Iris pigment epithelial cell (primary cell): ENCODE results near the gene FUT7.
"Not testable (repeated sequence)": the region's sequence is repeated elsewhere in the genome, so short reads cannot be mapped to it uniquely, and the experiment has no call there.

ENCODE experiments used
- DNase-seq: peaks from one replicate; pipeline ENCODE4 v3.0.0-alpha.2; 2011; ENCODE audit warnings: low read depth

The FUT7 gene

DNA sequence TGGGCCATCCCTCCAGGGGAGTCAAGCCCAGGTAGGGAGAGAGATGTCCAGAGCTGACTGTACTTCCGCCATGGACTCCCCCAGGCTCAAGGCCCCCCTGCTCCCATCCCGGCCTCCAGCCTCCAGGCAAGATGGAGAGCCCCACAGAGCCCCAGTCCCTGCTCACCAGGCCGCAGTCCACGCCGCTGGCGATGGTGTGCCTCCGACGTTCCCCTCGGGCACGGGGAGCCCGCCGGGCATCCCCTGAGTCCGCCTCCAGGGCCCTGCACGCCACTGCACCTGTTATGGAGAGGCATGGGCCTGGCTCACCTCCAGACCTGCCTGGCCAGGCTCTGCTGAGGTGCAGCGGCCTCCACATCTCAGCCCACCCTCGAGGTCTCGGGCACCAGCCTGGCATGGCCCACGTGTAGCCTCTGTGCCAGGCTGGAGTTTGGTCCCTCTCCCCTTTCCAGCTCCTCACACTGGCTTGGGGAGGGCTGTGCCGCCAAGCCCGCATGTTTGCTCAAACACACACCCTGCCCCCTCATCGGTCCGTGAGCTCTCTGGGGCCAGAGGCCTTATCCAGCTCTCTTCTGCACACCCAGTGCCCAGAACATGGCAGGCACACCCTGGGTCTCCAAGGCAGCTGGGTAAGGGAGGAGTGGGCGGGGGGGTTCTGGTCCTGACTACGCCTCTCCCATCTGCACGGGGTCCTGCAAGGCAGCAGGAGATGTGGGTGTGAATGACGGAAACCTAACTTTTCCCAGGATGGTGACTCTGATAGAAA lies 34.4 kb upstream of the FUT7 start:
- DNase-seq = no peak

DNA sequence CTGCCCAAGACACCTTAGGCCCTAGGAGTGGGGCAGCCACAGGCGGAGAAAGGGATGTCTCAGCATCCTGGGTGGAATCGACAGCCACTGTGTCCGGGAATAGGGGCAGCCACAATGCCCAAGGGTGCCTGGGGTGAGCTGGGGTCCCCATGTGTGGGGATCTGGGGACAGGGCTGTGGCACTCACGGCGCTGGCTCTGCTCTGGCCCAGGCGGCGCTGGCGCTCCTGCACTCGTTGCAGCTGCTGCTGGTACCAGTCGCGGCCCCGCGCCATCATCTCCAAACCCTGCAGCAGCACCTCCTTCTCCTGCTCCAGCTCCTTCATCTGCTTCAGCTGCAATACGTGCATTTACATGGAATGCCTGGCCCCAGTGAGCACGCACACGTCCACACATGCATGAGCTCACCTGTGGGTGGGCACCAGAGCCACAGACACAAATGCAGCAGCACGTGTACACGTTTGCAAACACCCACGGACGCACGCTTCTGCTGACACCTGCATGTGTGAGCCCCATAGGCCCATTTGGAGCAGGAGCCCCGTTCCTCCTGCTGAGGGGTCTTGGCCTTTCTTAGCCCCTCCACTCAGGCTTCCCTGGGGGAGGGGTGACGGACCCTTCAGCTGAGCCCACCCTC lies 33.6 kb upstream of the FUT7 start:
- DNase-seq = no peak

DNA sequence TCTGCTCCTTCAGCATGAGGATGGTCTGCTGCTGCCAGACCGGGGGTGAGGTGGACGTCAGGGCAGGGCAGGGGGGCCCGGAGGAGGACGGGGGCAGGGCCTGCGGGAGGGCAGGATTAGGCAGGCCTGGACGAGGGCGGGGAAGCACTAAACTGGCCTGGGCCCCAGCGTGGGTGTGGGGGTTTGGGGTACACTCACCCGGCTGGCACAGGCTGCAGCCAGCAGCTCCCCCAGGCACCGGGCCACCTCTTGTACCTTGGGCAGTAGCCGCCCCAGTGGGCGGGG lies 32.9 kb upstream of the FUT7 start:
- no peak for DNase-seq

DNA sequence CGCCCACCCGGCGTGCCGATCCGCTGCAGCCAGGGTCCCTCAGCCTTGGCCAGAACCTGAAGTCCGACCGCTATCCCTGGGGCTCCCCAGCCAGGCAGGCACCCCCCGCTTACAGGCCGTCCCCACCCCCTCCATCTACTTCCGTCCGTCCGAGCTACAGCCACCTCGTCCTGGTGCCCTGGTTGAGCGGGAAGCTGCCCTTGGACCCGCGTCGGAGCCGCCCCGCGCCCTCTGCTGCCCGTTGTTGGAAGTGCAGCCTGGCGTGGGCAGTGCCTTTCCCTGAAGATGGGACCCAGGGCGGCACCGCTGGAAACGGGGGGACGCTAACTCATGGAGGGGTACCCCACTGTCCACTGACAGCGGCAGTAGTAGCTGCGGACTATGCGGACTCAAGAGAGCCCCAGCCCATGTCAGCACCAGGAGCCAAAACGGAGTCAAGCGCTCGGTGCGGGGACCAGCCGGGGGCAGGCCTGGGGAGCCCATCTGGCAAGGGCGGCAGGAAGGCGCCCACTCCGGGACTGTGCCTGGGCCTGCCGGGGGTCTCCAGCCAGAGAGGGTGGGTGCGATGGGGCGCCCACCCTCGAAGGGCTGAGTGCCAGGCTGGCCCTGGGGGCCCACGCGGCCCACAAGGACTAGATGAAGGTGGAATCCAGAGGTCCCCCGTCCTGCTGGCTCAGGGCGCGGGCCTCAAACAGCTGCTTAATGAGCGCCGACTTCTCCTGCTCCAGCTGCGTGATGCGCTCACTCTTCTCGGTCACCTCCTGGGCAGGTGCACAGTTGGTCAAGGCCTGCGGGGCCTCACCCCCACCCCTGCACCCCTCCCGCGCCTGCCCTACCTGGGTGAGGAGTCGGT lies 32.4 kb upstream of the FUT7 start:
- peak; percentile 28 for DNase-seq

DNA sequence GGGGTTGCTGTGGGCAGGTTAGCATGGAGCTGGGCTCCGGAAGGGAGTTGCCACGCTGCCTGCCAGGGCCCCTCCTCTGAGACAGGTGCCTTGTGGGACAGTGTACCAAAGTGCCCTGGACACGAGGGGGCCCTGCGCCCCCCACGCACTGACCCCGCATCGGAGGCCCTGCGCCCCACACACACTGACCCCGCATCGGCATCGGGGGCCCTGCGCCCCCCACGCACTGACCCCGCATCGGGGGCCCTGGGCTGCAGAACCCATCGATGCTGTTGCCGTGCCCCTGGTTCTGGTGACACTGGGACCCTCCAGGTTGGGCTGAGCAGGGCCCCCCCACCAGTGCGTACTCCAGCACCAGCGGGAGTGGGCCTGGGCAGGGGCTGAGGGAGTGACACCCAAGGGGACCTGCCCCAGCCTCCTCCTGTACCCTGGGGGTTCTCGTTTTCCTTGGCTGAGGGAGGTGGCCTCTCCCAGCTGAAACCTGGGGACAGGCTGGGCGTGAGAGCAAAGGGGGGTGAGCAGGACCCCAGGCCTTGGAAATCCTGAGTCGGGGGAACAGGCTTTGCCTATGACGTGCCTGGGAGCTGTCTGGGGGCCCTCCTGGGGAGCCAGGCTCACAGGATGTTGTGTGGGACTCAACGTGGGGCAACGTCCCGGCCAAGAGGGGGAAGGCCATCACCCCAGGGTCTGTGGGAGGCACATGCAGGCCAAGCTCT lies 31.6 kb upstream of the FUT7 start:
- no peak for DNase-seq

DNA sequence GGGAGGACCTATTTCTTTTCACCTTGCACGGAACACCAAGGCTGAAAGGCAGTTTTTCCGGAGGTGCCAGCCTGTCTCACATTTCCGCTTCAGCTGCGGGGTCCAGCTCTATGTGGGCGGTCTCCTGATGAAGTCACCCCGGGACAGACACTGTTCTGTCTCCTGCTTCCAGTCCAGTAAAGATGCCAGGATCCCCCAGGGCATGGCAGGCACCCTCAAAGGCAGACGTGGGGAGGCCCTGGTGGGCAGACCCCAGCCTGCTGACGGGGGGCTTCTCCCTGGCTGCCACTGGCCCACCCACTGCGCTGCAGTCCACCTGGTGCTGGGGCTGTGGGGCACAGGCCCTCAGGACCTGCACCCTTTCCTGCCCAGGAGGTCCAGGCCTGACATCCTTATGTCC lies 30.9 kb upstream of the FUT7 start:
- not testable (repeated sequence) for DNase-seq

DNA sequence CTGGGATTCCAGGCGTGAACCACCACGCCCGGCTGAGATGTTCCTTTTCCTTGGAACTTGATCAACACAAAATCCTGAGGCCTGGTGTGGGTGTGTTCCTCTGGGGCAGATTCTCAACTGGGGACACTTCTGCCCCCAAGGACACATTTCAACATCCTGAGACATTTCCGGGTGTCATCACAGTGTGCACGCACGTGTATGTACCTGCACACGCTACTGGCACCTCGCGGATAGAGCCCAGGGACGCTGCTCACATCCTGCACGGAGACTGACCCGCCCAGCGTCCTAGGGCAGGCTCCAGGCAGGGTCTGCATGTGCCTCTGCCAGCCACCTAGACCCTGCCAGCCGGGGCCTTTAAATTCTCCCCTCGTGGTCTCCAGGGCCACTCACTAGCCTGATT lies 30.5 kb upstream of the FUT7 start:
- DNase-seq = no peak

DNA sequence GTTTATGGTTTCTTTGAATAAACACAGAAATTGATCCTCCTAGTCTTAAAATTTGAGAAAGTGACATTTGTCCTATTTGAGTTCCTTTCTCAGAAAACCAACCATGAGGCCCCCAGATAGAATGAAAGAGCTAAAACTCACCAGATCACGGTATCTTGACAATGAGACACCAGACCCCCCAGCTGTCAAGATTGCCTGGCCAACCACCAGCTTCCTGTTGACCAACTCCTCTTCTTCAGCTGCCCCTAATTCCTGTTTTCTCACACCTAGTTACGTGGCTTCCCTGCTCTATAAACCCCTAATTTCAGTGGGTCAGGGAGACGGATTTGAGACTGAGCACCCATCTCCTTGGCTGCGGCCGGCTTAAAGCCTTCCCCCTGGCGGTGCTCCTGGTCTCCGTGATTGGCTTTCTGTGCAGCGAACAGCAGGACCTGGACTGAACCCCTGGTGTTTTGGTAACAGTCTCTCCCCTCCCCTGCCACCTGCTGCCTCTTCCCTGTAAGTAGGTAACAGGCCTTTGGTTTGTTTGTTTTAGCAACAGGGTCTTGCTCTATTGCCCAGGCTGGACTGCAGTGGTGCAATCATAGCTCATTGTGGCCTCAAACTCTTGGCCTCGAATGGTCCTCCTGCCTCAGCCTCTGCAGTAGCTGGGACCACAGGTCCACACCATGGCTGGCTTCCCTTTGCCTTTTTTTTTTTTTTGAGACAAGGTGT lies 26.8 kb upstream of the FUT7 start:
- no peak for DNase-seq

DNA sequence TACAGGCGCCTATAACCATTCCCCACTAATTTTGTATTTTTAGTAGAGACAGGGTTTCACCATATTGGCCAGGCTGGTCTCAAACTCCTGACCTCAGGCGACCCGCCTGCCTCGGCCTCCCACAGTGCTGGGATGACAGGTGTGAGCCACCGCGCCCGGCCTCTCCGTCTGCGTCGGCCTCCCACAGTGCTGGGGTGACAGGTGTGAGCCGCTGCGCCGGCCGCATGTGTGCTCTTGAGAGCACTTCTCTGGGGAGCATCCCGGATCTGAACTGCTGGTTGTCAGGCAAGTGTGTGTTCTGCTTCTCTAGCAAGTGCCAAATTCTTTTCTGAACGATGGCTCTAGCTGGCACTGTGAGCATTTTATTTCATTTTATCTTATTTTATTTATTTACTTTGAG lies 25.7 kb upstream of the FUT7 start:
- DNase-seq = no peak

DNA sequence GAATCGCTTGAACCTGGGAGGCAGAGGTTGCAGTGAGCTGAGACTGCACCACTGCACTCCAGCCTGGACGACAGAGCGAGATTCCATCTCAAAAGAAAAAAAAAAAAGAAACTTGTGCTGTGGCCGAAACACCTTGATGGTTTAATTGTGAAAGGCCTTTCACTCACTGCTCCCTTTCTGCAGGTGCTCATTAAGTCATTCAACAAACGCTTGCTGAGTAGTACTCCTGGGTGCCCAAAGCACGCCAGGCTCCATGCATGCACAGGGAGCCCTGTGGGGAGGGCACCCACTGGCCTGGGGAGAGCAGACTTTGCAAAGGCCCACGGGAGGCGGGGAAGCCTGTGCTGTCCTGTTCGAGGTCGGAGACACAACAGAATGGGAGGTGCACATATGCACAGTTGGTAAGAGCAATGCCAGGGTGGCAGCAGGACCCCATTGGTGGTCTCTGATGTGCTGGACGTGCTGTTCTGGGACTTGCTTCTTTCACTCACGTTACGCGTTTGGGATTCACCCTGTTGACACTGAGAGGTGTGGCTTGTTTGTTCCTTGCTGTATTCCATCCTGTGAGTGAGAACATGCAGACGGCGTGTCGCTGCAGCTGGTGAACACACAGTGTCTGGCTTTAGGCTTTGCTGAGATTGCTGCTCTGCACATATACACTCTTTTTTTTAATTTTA lies 25.0 kb upstream of the FUT7 start:
- DNase-seq = no peak

DNA sequence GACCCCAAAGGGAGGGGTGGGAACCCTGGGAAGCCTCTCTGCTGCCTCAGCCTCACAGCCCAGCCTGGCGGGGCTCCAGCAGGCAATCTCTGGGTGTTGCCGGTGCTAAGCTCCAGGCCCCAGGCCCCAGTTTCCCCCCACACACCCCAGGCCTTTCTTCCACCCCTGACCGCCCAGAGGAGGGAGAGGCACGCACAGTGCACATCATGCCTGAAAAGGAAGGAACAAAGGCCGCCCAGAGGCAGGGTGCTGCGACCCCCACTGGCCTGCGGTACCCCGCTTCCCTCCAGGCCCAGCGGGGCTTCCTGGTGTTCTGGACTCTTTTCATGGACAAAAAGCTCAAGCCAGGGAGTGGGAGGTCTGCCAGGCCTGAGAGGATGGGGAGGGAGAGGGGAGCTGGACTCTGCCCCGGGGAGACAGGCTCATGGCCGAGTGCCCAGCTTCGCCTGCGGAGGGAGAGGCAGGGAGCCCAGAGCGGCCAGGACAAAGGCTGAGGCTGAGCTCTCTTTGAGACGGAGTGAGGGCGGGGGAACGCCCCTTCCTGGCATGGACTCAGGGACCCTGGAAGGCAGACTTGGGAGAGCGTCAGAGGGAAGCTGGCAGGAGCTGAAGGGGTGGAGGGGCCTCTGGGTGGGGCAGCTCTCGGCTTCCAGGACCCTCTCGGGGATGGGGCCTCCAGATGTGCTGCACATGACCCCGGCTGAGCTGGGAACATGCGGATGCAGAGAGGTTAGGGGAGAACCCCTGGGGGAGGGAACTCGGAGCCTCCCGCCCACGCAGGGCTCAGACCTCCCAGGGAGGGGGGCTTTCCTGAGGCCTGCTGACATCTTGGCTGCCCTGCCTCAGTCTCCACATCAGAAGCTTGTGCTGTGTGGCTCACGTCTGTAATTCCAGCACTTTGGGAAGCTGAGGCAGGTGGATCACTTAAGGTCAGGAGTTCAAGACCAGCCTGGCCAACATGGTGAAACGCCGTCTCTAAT lies 23.8 kb upstream of the FUT7 start:
- DNase-seq = peak; percentile 41

DNA sequence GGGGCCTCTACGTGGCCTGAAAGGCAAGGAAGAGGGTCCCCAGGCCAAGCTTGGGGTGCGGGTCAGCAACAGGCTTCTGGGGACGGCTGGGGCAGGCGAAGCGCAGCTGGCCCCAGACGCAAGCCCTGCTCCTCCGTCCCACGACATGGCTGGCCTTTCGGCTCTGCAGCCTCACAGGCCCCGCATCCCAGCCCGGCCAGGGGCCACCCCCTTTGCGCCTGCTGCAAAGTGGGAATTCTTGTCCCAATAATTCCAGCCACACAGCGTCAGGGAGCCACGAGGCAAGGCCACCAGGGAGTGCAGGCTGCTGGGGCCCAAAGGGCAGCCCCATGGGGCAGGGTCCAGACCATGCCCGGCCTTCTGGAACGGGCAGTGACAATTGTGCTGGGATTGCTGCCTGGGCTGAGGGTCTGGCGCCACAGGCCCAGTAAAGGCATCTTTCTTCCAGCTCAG lies 23.1 kb upstream of the FUT7 start:
- DNase-seq = no peak

DNA sequence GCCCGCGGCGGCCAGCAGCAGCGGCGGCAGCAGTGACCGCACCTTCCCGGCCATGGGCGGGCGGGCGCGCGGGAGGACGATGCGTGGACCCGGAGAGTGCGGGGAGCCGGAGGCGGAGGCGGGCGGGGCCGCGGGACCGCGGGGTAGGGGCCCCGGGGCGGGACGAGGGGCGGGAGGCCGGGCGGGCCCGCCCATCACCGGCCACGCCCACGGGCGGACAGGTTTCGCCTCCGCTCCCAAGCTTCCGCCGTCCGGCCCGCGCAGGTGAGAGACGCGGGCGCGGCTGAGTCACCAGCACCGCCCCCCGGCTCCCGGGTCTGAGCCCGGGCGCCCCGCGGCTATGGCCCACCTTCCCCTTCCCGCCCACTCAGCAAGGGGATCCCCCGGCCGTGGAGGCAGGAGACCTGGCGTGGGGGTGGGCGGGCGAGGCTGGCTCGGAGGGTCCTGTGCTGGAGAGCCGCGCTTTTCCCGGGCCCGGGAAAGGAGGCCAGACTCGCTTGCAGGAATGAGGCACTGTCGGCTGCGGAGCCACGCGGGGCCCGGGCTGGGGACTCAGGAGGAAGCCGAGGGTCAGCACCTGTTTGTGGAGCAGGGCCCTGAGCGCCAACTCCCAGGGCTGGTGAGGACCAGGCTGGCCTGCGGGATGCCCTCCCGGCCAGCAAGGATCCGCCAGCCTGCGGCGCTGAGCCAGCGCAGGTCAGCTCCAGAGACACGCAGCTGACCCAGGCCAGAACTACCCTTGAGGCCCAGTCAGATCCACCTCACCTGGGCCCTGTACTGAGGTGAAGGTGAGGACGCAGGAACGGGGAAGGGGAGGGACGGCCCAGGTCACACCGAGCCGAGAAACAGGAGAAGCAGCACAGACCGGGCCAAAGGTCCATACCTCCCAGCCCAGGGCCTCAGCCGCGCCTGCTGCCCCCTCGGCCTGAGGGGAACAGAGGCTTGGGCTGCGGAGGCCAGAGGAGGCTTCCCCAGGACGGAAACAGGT lies 22.4 kb upstream of the FUT7 start, which contains the start of gene ENTPD2:
ENTPD2 (minus strand) TSS at position 118 of the 988 bp plus-strand sequence; CDS start at position 54, 64 bp downstream.
- no peak for DNase-seq

DNA sequence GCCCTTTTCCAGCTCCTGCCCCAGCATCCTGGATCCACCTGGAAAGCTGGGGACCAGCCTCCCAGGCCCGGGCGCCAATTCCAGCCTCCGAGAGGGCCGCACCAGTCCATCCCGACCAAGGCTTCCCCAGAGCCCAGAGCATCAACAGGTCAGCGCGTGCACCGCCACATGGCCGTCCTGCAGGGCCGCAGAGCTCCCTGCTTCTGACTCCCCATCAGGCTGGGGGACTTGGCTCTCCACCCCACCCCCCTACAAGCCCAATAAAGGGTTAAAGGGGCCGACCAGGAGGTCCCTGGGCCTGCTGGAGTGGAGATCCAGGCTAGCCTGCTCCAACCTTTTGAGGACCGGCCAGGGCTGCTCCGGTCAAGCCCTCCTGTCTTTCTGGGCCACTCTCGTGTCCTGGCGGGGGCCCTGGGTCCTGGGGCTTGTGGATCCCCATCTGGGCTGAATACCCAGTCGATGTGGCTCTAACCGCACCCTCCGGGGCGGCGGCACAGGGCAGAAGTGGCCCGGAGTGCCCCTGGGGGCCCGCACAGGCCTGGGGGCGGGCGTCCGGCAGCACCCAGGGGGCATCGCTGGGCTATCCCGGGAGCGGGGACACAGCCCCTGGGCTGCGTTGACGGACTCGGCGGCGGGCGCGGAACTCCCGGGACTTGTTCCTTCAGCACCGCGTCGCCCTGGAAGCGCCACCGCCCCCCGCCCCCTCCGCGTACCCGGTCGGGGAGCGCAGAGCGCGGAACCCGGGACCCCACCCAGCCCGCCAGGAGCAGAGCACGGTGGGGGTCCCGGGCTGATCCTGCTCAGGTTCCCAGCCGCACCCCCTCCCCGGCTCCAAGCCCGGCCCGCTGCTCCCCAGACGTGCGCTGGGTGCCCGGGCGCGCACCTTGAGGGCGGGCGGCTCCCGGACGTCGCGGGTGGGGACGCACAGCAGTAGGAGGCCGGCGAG lies 21.4 kb upstream of the FUT7 start:
- no peak for DNase-seq

DNA sequence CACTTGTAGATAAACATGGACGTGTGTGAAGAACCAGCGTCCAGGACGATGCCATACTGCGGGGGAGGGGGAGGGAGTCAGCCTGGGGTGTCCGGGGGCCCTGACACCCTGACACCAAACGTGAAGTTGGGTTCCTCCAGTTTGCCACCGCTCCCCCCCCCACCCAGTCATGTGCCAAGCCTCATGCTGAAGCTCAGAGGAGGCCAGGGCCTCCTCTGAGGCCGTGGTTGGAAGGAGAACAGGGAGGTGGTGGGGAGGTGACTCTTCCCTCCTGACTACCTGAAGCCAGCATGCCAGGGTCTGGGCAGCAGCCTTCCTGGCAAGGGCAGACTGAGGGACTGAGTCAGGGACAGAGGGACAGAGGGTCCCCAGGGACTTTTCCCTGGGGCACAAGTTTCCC lies 20.4 kb upstream of the FUT7 start:
- DNase-seq = no peak

DNA sequence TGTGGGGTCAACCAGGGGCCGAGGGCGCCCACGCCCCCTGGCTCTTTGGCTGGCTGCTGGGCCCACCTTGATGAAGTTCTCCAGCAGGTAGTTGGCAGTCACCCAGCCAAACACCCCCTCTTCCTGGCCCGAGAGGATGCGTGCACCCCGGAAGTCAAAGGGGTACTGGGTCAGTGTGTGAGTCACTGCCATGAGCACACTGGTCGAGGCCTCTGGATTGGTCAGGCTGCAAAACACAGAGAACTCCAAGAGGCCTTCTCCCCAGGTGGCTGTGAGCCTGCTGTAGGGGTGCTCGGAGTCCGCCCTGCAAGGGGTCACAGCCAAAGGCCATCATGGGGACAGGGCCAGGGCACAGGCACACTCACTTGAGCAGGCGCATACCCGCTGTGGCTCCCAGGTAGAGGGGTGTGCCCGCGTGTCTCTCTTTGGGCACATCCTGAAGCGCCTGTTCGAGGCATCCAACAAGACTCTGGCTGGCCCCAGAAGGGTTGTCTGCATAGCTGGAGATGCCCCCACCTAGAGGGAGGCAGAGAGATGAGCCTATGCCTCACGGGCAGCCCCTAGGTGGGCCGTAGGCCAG lies 19.3 kb upstream of the FUT7 start:
- no peak for DNase-seq

DNA sequence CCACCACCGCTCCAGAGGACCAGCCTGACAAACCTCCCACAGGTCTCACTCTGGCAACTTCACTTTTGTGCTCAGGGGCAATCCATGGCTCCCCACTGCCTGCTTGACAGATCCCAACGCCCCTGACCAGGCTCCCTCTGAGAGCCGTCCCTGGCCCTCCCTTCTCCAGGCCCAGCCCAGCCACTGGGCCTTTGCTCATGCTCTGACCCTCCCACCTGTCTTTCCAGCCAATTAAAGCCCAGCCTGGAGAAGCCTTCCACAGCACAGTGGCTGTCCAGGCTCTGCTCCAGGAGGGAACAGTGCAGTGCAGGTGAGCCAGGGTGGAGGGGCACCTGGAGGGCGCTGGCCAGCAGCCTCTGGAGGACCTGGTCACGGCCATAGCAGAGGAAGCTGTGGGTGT lies 18.7 kb upstream of the FUT7 start:
- no peak for DNase-seq
